NCI-H1048 (cell line): Measurements from ENCODE around the gene UBE2G2.
"Not testable (repeated sequence)": the region's sequence is repeated elsewhere in the genome, so short reads cannot be mapped to it uniquely, and the experiment has no call there.

Source experiments
- DNase-seq: peaks from one replicate; lab custom pipeline; 2025; lab: John Stamatoyannopoulos, UW

Gene UBE2G2

DNA sequence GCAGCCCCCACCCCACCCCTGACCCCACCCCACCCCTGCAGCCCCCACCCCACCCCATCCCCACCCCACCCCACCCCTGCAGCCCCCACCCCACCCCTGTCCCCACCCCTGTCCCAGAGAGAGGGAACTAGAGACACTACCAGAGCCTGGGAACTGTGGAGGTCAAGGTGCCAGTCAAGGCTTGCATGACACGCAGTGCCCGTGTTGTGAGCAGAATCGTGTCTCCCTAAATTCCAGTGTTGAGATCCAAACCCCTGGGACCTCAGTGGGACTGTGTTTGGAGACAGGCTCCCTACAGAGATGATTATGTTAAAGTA, 34.7 kb upstream of the UBE2G2 start:
- DNase-seq = no peak

DNA sequence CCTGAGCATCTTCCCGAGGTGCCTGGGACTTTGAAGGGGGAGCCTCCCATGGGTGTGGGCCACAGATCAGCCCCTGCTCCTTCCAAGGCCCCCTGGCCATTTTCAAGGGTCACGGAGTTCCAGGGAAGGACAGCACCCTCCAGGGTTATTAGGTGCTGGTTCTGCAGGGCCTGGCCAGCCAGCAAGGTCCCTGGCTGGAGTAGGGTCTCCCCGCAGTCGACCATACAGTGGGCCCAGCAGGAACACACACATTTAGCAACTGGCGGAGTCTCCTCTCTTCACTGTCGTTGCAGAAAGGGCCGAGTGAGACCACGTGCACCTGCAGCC, 34.0 kb upstream of the UBE2G2 start:
- no peak for DNase-seq

GRCh38 chr21:44834951-44835646, 33.5 kb upstream of the UBE2G2 start:
- no peak for DNase-seq

DNA sequence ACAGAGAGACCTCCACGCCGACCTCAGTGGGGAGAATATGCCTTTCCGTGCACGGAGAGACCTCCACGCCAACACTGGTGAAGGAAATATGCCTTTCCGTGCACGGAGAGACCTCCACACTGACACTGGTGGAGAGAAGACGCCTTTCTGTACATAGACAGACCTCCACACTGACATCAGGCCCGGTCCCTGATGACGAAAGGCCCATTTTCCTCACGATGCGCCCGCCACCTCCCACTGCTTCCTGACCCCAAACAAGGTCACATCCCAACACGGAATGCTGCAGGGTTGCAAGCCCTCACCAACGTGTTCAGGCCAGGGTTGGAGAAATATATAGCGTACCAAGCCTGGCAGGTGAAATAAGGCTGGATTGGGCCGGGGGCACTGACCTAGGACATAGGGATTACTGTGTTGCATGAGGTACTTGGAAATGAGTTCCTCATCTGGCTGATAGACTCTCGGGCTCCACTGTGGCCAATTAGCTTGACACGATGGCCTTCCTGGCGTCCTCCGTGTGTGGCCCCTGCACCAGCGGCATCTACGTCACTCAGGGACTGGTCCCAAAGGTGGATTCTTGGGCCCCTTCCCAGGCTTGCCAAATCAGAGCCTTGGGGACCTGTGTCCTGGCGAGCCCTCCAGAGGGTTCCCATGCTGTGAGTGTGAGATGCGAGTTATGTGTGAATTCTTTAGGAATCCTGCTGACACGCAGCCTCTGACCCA, 32.8 kb upstream of the UBE2G2 start:
- DNase-seq = no peak

DNA sequence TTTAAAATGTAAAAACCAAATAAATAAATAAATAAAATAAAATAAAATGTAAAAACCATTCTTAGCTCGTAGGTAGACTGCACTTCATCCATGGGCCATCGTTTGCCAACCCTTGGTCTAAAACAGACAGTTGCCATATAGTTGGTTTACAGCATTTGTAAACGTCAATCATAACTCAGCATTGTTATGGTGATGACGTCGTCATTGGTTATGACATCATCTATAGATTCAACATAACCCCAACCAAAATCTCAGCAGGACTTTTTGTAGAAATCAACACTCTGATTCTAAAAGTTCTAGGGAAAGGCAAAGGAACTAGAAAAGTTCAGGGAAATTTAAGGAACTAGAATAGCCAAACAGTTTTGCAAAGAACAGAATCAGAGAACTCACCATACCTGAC, 32.0 kb upstream of the UBE2G2 start:
- DNase-seq = no peak

GRCh38 chr21:44832516-44833255, 31.1 kb upstream of the UBE2G2 start:
- DNase-seq = not testable (repeated sequence)

DNA sequence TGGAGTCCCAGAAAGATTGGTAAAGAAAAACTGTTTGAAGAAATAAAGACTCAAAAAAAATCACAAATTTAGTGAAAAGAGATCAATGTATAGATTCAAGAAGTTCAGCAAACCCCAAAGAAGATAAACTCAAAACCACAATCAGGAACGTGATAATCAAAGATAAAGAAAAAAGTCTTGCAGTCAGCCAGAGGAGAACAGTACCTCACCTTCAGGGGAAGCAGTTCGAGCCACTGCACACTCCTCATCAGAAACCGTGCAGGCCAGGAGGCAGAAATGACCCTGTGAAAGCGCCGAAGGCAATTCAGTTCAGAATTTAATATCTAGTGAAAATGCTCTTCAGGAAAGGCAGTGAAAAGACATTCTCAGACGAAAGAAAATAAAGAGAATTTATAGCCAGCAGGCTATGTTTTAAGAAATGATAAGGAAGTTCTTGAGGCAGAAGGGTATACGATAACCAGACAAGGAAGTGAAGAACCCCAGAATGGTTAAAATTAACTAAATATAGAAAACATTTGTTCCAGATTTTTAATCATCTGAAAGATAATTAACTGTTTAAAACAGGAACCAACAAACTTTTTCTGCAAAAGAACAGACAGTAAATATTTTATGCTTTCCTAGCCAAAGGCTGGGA, 29.7 kb upstream of the UBE2G2 start:
- no peak for DNase-seq

- no peak for DNase-seq
These were observed 28.0 kb upstream of the UBE2G2 start for GRCh38 chr21:44829507-44830092.

GRCh38 chr21:44828362-44829056, 26.9 kb upstream of the UBE2G2 start:
- no peak for DNase-seq

DNA sequence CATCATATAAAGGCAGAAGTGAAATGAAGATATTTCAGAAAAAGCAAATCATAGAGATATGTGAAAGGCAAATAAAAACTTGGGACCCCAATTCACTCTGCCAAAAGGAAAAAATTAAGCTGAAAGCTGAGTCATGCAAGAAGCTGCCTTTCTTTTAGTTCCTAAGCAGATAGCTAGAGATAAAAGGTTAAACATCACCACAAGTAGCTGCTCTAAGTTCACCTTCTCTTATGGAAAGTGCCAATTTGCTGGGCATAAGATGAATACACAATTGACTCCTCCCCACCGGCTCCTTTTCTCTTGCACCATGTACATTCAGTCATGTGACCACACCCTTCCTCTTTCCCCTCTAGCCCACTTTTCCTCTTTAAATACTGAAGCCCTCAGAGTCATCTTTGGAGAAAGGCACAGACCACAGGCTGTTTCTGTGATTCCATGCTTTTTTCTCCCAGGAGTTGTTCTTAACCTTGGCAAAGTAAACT, 21.6 kb upstream of the UBE2G2 start:
- DNase-seq = no peak

DNA sequence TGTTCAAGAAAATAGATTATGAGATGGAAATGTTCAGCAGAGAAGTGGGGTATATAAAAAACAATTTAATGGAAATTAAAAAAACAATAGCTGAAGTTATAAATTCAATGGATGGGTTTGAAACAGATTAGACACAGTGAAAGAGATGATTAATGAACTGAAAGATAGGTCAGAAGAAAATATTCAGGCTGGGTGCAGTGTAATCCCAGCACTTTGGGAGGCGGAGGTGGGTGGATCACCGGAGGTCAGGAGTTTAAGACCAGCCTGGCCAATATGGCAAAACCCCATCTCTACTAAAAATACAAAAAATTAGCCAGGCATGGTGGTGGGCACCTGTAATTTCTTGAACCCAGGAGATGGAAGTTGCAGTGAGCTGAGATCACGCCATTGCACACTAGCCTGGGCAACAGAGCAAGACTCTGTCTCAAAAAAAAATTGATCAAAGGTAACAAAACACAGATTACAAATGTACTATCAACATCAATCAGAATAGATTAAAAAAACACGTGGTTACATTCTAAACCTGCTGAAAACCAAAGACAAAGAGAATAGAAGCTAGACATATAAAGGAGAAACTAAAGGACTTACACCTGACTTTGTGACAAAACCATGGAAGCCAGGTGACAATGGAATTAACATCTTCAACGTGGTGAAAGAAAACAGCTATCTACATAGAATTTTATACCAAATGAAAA, 21.0 kb upstream of the UBE2G2 start:
- no peak for DNase-seq

GRCh38 chr21:44820851-44821250, 19.2 kb upstream of the UBE2G2 start:
- no peak for DNase-seq

DNA sequence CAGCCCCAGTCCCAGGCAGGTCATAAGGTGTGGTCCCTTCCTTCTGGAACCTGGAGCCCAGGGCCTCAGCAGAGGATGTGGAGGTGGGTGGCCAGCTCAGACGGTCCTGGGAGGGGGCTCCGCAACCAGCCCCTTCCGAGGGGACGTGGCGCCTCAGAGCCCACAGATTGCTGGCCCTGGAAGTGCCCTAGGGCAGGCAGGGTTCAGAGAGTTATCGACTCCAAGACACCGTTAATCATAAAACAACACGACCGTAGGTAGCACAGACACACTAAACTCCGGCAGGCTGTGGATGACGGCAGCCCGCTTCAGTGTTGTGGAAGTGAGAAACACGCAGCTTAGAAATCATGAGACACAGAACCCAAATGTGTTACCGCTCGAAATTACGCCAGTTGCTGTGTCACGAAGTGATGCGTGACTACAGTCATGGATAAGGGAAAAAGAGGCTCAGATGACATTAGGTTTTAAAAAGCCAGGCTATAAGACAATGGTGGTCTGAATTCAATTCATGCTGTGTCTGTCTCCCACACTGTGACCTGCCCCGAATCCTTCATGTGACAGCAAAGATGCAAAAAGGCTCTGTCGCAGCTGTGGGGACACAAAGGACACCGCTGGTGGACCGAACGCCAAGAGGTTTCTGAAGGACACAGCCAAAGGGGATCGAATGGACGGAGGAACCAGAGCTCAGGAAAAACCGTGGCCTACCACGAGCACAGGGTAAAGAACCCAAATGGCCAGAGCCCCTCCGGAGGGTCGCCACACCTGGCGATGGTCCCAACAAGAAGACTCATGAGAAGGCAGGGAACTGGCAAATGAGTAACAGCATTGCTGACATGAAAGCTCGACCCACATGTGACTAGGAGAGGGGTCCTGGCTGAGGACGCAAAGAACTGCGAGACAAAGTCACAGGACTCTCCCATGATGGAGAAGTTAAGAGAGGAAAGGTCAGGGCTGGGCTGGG, 17.9 kb upstream of the UBE2G2 start:
- no peak for DNase-seq

DNA sequence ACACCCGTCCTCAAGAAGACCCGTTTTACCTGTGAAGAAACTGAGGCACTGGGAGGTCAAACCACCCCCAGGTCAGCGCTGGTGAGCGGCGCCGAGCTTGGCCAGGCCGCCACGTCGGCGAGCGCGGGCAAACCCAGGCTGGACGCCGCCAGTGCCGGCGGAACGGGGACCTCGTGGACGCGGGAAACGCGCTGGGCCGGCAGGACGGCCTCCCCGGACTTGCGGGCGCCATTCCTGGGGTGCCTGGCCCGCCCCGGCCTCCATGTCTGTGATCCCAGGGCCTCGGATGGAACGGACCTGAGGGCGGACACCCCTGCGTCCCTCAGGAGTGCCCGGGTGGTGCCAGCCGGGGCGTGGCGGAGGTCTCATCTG, 17.0 kb upstream of the UBE2G2 start:
- DNase-seq = no peak

DNA sequence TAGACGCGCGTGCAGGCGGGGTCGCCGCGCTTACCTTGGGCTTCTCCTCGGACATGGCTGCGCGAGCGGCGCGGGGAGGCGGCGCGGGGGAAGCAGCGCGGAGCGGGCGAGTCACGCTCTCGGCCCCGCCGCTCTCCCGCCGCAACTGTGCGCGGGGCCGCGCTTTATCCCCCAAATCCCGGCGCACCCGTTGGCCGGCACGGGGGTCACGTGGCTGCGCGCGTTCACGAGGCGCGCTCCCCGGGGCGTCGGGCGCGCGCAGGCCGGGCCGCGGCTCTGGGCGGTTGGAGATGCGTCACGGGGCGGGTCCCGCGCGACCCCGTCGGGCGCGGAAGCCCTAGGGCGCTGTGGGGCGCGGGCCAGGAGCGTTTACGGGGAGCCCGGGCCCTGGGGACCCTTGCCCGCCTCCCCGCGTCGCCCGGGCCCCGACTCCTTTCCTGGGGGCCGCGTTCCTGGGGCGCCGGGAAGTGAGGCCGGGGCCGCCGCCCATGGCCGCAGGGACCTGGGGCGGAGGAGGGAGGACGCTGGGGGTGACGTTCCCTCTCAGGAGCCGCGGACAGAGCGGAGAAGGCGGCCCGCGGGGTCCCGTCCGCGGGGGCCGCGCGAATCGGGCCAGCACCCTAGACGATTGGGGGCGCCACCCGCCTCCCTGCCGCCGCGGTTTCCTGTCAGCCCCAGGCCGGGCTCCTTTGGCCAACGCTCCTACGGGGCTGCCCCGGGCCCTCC, 16.5 kb upstream of the UBE2G2 start, which contains the start of gene SUMO3:
Gene SUMO3, minus strand, starts transcription at position 149 of the 726 bp plus-strand sequence. Its CDS starts 94 bp downstream, at position 55.
- peak; percentile 47 for DNase-seq

DNA sequence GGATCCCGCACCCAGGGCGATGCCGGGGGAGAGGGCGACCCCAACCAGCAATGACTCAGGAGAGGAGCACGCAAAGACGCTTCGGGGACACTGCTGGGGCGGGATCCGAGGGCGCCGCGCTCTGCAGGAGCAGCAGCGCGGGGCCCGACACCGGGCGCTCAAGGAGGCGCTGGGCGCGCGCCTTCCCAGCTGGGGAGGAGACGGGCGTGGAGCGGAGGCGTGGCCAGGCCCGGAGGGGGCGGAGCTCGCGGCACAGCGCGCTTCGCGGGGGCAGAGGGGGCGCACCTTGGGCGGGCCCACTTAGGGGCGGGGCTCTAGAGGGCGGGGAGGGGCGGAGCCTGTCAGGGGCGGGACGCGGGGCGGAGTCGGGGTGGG, 15.9 kb upstream of the UBE2G2 start:
- peak; percentile 67 for DNase-seq

DNA sequence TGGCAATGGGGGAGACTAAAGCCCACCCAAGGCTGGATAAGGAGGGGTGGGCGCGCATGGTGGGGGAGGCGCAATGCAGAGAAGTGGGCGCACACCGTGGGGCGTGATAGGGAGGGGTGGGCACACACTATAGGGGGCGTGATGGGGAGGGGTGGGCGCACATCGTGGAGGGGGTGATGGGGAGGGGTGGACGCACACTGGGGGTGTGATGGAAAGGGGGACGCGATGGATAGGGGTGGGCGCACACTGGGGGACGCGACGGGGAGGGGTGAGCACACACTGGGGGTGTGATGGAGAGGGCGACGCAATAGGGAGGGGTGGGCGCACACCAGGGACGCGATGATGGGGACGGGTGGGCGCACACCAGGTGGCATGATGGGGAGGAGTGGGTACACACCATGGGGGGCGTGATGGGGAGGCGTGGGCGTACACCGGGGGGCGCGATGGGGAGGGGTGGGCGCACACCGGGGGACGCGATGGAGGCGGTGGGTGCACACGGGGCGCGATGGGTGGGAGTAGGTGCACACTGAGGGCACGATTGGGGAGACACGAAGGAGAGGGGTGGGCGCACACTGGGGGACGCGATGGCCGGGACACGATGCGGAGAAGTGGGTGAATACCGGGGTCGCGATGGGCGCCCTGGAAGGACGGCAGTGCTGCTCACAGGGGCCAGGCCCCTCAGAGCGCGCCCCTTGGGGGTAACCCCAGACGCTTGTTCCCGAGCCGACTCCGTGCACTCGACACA, 15.3 kb upstream of the UBE2G2 start:
- no peak for DNase-seq

DNA sequence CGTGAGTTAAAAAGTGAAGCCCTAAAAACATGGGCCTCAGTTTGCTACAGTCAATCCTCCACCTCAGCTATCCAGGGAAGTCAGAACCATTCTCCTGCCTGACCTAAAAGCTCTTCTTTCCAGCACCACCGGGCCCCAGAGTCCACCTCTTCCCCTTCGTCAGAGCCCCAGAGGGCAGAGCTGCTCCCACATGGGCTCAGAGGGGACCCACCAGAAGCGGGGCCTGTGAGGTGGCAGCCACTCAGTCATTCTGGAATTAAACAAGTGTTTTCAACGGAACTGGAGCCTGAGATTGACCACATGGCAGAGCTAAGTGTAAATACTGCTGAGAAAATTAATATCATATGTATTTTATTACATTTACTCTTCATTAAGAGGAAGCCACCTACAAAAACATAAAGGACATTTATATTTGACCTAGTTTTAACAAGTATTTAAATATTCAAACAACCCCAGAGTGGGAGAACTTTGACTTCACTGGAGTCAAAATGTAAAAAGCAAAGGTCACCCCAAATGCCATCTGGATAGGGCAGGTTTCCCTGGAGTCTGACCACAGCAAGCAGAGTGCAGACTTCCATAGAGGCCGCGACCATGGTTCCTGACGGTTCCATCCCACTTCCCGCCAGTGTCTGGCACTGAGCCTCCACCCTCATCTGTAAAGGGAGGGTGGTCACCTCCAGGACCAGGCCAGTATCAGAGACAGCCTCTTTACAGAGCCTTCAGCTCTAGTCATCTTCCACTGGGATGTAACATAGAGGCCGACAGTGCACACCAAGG, 14.4 kb upstream of the UBE2G2 start:
- DNase-seq = no peak
